Stimulated activated naive CD8-positive, alpha-beta T cell treated with anti-CD3 and anti-CD28 coated beads, Interleukin-15, Interleukin-2, amounts not matched to agents 100 ng/mL and 50 ng/mL, for 24 hours (primary cell): ENCODE data around the gene CTNNA3.
"Not testable (repeated sequence)": the region's sequence is repeated elsewhere in the genome, so short reads cannot be mapped to it uniquely, and the experiment has no call there.

Experiments used
- H3K27ac Mint-ChIP-seq: one replicate; pipeline ENCODE4 v1.8.0; 2021; ENCODE audit warnings: mild to moderate bottlenecking, mixed read lengths
- H3K27me3 Mint-ChIP-seq: one replicate; pipeline ENCODE4 v1.8.0; 2021; ENCODE audit warnings: mixed read lengths
- H3K36me3 Mint-ChIP-seq: one replicate; pipeline ENCODE4 v1.8.0; 2021; ENCODE audit warnings: low read depth, mixed read lengths
- H3K4me1 Mint-ChIP-seq: one replicate; pipeline ENCODE4 v1.8.0; 2021; ENCODE audit warnings: low read depth, mixed read lengths
- H3K4me3 Mint-ChIP-seq: one replicate; pipeline ENCODE4 v1.8.0; 2021; ENCODE audit warnings: mild to moderate bottlenecking, mixed read lengths
- H3K9me3 Mint-ChIP-seq: one replicate; pipeline ENCODE4 v1.8.0; 2021; ENCODE audit warnings: mixed read lengths

The CTNNA3 gene

GRCh38 chr10:67530990-67531389 is 165.0 kb downstream of the CTNNA3 start:
- not testable (repeated sequence) for H3K27ac Mint-ChIP-seq, H3K4me1 Mint-ChIP-seq, H3K4me3 Mint-ChIP-seq, H3K9me3 Mint-ChIP-seq, H3K36me3 Mint-ChIP-seq
- H3K27me3 Mint-ChIP-seq, result peaks cover 17% of the 10 kb centered on the region

GRCh38 chr10:67527351-67527750 is 168.6 kb downstream of the CTNNA3 start:
- peaks cover 12% of the 10 kb centered on the region for H3K27me3 Mint-ChIP-seq
- H3K9me3 Mint-ChIP-seq, result no peaks in the 10 kb centered on the region
- no peak overlapping the region for H3K4me3 Mint-ChIP-seq
- no peaks in the 10 kb centered on the region for H3K4me1 Mint-ChIP-seq
- no peak overlapping the region for H3K27ac Mint-ChIP-seq
- H3K36me3 Mint-ChIP-seq, result no peaks in the 10 kb centered on the region

GRCh38 chr10:67521546-67521945 is 174.4 kb downstream of the CTNNA3 start:
- no peaks in the 10 kb centered on the region for H3K27me3 Mint-ChIP-seq
- no peak overlapping the region for H3K27ac Mint-ChIP-seq

GRCh38 chr10:67520924-67521520 is 175.0 kb downstream of the CTNNA3 start:
- no peak overlapping the region for H3K27ac Mint-ChIP-seq
- no peak overlapping the region for H3K4me3 Mint-ChIP-seq
- no peaks in the 10 kb centered on the region for H3K36me3 Mint-ChIP-seq
- H3K9me3 Mint-ChIP-seq, result no peaks in the 10 kb centered on the region
- no peaks in the 10 kb centered on the region for H3K27me3 Mint-ChIP-seq
- no peaks in the 10 kb centered on the region for H3K4me1 Mint-ChIP-seq

More at GRCh38 chr10:67521546-67521945, 174.4 kb downstream of the CTNNA3 start:
- no peaks in the 10 kb centered on the region for H3K36me3 Mint-ChIP-seq
- H3K4me1 Mint-ChIP-seq, result no peaks in the 10 kb centered on the region
- no peak overlapping the region for H3K4me3 Mint-ChIP-seq
- H3K9me3 Mint-ChIP-seq, result no peaks in the 10 kb centered on the region

GRCh38 chr10:67519434-67519833 is 176.6 kb downstream of the CTNNA3 start:
- no peaks in the 10 kb centered on the region for H3K9me3 Mint-ChIP-seq
- no peaks in the 10 kb centered on the region for H3K36me3 Mint-ChIP-seq
- H3K27me3 Mint-ChIP-seq, result no peaks in the 10 kb centered on the region
- H3K27ac Mint-ChIP-seq, result no peak overlapping the region
- no peak overlapping the region for H3K4me3 Mint-ChIP-seq
- no peaks in the 10 kb centered on the region for H3K4me1 Mint-ChIP-seq

GRCh38 chr10:67518756-67519155 is 177.2 kb downstream of the CTNNA3 start:
- Mint-ChIP-seq H3K27me3 (no peaks in the 10 kb centered on the region), H3K27ac (no peak overlapping the region), H3K4me1 (no peaks in the 10 kb centered on the region), H3K4me3 (no peak overlapping the region), H3K36me3 (no peaks in the 10 kb centered on the region), H3K9me3 (no peaks in the 10 kb centered on the region)

GRCh38 chr10:67518043-67518442 is 178.0 kb downstream of the CTNNA3 start:
- Mint-ChIP-seq H3K9me3 (no peaks in the 10 kb centered on the region), H3K27ac (no peak overlapping the region), H3K4me1 (no peaks in the 10 kb centered on the region), H3K27me3 (no peaks in the 10 kb centered on the region), H3K4me3 (no peak overlapping the region), H3K36me3 (no peaks in the 10 kb centered on the region)

GRCh38 chr10:67506757-67507091 is 189.3 kb downstream of the CTNNA3 start:
- Mint-ChIP-seq H3K27ac (no peak overlapping the region), H3K4me1 (no peaks in the 10 kb centered on the region), H3K9me3 (no peaks in the 10 kb centered on the region), H3K36me3 (no peaks in the 10 kb centered on the region), H3K27me3 (peaks cover under 1% of the 10 kb centered on the region), H3K4me3 (no peak overlapping the region)

- no peaks in the 10 kb centered on the region for H3K9me3 Mint-ChIP-seq
- no peak overlapping the region for H3K27ac Mint-ChIP-seq
- H3K36me3 Mint-ChIP-seq, result no peaks in the 10 kb centered on the region
- H3K4me3 Mint-ChIP-seq, result no peak overlapping the region
- H3K27me3 Mint-ChIP-seq, result peaks cover 6% of the 10 kb centered on the region
- H3K4me1 Mint-ChIP-seq, result no peaks in the 10 kb centered on the region
These were observed 189.8 kb downstream of the CTNNA3 start for GRCh38 chr10:67506083-67506756.

GRCh38 chr10:67492317-67493019 is 203.5 kb downstream of the CTNNA3 start:
- Mint-ChIP-seq H3K9me3 (no peaks in the 10 kb centered on the region), H3K4me3 (no peak overlapping the region), H3K4me1 (no peaks in the 10 kb centered on the region), H3K36me3 (no peaks in the 10 kb centered on the region), H3K27me3 (peaks cover 4% of the 10 kb centered on the region), H3K27ac (no peak overlapping the region)

- no peaks in the 10 kb centered on the region for H3K36me3 Mint-ChIP-seq
- H3K9me3 Mint-ChIP-seq, result peaks cover 4% of the 10 kb centered on the region
- H3K27ac Mint-ChIP-seq, result no peak overlapping the region
- no peak overlapping the region for H3K4me3 Mint-ChIP-seq
- H3K27me3 Mint-ChIP-seq, result peaks cover 13% of the 10 kb centered on the region
- no peaks in the 10 kb centered on the region for H3K4me1 Mint-ChIP-seq
These were observed 207.9 kb downstream of the CTNNA3 start for GRCh38 chr10:67487906-67488619.

- Mint-ChIP-seq H3K4me3 (no peak overlapping the region), H3K36me3 (no peaks in the 10 kb centered on the region), H3K27ac (no peak overlapping the region), H3K9me3 (peaks cover 4% of the 10 kb centered on the region), H3K4me1 (no peaks in the 10 kb centered on the region), H3K27me3 (peaks cover 13% of the 10 kb centered on the region)
These were observed 208.8 kb downstream of the CTNNA3 start for GRCh38 chr10:67487199-67487598.

GRCh38 chr10:67477868-67478267 is 218.1 kb downstream of the CTNNA3 start:
- Mint-ChIP-seq H3K36me3 (peaks cover 6% of the 10 kb centered on the region), H3K9me3 (peaks cover 21% of the 10 kb centered on the region), H3K4me1 (no peaks in the 10 kb centered on the region), H3K27me3 (peaks cover under 1% of the 10 kb centered on the region), H3K4me3 (no peak overlapping the region), H3K27ac (no peak overlapping the region)

- no peak overlapping the region for H3K27ac Mint-ChIP-seq
- H3K9me3 Mint-ChIP-seq, result peaks cover 21% of the 10 kb centered on the region
- H3K36me3 Mint-ChIP-seq, result peaks cover 6% of the 10 kb centered on the region
- peaks cover 4% of the 10 kb centered on the region for H3K27me3 Mint-ChIP-seq
- H3K4me1 Mint-ChIP-seq, result no peaks in the 10 kb centered on the region
- H3K4me3 Mint-ChIP-seq, result no peak overlapping the region
These were observed 219.8 kb downstream of the CTNNA3 start for GRCh38 chr10:67476201-67476600.
